NCI-H2029 (cell line): ENCODE data around the gene ALG14.
A peak's percentile ranks its signal among the peaks of the same experiment; 100 is the strongest.
"Not testable (repeated sequence)": the region's sequence is repeated elsewhere in the genome, so short reads cannot be mapped to it uniquely, and the experiment has no call there.

ENCODE experiments used
- DNase-seq: peaks from one replicate; lab custom pipeline; 2025; lab: John Stamatoyannopoulos, UW

Gene ALG14

DNA sequence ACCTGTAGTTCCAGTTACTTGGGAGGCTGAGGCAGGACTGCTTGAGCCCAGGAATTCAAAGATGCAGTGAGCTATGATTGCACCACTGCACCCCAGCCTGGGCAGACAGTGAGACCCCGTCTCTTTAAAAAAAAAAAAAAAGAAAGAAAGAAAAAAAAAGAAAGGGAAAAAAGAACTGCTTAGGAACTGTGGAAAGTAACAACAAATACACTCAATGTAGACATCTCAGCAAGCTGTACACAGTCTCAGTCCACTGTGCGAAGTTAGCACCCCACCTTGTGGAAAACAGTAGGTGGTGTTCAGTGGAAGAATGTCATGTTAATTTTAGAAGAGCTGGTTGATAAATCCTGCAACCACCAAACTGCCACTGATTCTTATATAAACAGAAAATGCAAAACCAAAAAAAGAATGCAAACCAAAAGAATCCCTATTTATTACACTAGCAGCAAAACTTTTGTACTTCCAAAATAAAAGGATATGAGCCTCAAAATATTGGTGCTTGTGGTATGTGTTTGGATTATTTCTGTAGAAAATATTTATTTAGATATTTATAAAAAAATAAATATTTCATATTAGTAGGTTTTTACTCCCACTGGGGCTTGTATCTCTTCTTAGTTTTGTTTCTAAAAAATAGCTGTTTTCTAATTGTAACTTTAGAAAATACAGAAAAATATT lies 31.1 kb downstream of the ALG14 start:
- peak; percentile 20 for DNase-seq

DNA sequence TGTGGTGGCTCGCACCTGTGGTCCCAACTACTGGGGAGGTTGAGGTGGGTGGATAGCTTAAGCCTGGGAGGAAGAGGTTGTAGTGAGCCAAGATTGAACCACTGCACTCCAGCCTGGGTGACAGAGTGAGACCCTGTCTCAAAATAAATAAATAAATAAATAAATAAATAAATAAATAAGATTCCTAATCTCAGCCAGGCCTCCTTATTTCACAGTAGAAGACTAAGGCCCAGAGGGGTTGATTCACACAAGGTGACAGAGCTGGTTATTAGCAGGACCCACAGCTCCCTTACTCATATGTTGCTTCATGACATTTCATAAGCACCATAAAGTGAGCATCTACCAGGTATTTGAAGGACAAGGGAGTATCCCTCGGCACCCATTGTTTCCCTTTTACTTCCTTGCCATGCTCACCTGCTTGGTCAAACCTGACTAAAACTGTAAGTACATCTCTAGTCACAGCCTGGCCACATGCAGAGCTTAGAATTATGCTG lies 32.7 kb downstream of the ALG14 start:
- no peak for DNase-seq

DNA sequence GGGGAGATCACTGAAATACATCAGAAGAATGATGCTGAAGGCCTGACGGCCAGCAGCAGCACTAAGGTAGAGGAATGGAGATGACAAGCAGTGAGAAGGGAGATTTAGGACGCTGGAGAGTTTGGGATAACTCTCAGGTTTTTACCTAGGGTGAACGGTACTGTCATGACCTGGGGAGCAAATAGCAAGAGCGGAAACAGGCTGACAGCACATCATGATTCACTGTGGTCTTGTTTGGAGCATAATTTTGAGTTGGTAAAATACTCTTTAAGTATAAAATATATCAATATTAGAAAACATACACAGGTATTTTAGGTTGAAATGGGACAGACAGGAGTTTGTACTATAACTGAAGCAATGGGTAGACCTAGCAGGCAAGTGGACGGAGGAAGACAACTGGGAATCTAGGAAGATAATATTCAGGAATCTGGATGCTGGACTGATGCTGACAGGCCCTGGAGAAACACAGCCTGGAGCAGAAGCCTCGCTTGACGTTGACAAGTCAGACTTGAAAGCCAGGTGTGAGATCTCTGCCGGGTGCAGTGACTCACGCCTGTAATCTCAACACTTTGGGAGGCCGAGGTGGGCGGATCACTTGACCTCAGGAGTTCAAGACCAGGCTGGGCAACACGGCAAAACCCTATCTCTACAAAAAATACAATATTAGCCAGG lies 33.3 kb downstream of the ALG14 start:
- DNase-seq: no peak

DNA sequence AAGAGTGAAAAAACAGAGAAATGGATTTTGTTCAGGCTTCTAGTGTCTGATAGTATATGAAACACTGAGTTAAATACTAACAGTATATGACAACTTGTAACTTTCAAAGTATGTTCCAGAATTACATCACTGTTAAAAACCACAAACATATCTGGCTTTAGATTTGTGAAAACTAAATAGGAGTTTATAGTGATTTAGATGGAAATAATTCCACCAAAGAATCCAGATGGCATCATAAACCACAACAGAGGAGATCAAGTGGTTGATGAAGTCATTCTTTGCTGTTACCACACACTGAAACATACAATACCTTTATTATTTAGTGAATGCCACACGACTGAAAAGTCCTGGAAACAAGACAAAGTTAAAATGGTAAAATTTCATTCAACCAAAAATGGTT lies 37.2 kb downstream of the ALG14 start:
- DNase-seq: no peak

DNA sequence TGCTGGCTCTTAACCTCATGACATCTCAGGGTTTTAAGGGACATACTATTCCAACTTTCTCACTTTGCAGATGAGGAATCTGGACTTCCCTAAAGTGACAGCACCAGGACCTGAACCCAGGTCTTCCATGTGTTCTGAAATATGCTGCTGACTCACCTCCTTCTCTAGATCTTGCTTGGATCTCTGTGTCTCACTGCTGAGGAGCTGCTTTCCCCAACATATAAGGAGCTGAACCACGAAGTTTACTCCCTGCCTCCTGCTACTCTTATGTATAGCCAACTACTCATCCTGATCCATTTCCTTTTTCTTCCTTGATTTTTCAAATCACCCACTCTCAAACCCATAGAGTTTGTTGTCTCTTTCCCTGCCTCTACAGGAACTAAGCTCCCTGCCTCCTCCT lies 38.2 kb downstream of the ALG14 start:
- DNase-seq: no peak

DNA sequence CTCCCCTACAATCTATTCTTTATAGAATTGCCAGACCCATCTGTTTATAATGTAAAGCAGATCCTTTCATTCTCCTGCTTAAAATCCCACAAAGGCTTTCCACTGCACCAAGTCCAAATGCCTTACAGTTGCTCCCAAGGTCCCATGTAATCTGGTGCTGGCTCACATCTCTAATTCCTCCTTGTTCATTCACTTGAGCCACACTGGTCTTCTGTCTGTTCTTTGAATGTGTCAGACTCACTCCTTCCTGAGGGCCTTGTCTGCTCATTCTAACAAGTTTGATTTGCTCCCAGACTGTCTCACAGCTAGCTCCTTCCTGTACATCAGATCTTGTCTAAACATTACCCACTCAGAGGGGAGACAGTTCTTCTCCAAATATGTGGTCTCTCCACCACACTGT lies 38.9 kb downstream of the ALG14 start:
- DNase-seq: no peak

DNA sequence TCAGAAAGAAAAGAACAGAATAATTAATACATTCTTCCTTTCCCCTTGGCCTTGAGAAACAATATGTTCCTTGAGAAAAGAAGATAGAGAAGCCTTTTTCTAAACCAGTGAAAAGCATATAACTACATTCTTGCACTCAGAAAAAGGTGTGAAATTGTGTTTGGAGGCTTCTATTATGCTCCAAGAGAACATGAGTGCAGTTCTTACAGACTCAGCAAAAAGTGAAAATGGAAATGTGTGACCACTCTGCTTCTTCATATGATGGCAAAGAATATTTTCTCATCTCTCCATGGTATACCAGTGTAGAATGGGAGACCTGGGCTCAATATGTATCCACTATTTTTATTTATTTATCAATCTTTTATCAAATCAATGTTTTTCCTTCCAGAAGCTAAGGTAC lies 43.2 kb downstream of the ALG14 start:
- DNase-seq: no peak

DNA sequence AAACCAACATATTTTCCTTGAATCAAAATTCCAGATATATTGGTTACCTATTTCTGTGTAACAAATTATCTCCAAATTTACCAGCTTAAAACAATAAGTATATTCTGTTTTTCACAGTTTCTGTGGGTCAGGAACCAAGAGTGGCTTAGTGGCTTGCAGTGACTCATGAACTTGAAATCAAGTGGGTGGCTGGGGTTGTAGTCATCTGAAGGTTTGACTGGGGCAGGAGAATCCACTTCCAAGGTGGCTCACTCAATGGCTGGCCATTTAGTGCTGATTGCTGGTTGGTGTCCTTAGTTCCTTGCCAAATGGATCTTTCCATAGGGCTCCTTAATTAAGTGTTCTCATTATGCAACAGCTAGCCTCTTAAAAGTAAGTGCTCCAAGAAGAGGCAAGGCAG lies 43.8 kb downstream of the ALG14 start:
- no peak for DNase-seq

DNA sequence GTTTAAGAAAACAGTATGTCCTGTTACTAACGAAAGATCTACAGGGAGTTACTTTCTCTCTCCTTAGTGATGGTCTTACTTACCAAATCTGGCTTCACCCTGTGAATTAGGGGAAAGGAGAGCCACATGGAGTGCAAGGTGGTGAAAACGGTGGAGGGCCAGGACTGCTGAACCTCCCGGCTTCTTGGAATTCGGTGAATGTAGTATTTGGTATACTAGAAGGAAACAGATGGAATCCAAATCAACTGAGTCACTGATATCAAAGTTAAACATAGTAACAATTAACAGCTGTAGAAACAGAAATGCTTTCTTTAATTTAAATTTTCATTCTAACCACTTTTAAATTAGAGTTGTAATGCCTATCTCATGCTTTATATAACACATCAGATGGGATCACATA lies 45.7 kb downstream of the ALG14 start:
- DNase-seq: no peak

DNA sequence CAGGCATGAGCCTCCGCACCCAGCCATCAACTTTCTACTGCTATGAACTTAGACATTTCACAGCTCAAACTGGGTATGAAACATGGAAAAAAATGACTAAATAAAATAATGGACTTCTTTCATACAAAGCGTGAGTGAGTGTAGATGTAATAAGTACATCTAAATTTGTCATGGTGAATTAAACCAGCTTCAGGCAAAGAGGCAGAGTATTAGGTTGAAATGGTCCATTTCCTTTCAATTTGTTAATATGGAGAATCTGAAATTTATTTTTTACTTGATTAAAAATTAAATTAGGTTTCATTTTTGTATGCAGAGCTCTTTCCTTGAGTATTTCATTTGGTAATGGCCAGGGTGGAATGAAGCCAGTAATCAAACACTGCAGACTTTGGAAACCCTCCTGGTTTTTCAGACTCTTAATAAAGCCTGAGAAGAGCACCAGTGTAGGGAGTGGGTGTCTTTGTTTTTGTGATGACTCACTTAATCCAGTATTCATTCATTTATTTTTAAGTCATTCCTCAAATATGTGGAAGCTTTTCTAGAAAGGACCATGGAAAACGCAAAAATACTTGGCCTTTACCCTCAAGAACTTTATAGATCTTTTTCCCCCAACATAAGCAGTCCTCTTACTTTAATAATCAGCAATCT lies 49.2 kb downstream of the ALG14 start:
- no peak for DNase-seq

DNA sequence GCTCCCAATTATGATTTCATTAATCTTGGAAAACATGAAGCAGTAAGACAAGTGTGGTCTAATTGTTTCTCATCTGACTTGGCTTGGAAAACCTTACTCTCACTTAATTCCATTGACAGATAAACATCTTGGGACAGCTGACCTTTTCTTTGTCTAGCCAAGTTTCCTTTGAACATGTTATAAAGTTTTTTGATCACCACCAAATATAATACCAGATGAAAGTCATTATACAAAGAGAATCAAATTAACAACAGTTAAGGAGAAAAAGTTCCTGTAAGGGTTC lies 50.2 kb downstream of the ALG14 start:
- DNase-seq: no peak

DNA sequence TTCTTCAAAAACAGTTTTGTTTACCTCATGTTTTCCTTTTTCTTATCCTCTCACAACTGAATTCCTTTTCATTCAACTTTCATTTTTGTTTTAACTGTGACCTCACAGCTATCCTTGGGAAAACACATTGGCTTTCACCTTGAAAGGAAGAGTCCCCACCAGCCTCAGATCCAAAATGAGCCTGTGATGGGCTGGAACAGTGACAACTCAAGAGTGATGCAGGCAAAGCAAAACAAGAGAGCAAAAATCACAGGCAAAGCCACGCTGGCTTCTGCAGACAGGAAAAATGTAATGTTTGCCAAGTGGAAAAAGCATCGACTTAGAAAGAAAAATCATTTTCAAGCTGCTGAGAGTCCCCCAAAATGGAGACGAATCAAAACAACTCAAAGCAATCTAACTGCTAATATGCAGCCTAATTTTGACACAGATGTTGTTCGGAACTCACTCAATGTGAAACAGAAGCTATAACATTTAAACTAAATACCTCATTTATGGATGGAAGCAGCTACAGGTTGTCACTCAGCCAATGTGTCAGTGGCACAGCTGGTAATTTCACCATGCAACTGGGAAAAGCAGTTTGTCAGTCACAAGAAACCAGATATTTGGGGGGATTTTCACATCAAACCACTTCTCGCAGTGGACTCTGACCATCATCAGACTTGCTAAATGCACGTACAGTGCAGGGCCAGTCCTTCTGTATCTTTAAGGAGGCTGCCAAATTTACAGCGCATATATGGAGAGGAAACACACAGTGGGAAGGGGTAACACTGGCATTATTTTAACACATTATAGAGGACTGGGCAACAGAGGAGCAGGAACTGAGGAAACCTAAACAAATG lies 50.7 kb downstream of the ALG14 start:
- no peak for DNase-seq

DNA sequence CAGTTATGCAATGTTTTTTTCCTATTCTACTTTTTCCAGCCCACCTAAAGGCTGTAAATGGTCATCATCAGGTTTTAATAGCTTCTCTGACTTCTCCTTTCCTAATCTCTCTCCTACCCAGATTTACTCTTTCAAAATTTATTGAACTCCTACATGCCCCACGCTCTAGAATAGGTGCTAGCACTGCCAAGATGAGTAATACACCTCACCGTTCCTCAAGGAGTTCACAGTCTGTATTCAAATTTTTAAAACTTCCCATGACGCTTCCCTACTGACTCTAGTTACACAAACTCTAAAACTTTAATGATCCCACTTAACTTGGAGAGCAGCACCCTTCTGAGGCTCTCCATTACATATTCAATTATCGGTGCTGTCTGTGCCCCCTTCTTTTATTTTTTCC lies 51.6 kb downstream of the ALG14 start:
- no peak for DNase-seq

DNA sequence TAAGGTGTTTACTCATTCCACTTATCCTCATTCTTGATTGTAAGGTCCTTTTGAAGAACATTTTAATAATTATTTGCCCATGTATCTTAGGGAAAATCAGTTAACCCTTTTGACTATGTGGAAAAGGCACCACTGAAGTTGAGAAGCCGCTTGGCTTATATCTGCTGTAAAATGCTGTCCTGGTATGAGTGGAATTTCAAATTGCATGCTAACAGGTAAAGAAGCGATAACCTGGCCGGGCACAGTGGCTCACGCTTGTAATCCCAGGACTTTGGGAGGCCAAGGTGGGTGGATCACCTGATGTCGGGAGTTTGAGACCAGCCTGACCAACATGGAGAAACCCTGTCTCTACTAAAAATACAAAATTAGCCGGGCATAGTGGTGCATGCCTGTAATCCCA lies 53.3 kb downstream of the ALG14 start:
- DNase-seq: not testable (repeated sequence)

DNA sequence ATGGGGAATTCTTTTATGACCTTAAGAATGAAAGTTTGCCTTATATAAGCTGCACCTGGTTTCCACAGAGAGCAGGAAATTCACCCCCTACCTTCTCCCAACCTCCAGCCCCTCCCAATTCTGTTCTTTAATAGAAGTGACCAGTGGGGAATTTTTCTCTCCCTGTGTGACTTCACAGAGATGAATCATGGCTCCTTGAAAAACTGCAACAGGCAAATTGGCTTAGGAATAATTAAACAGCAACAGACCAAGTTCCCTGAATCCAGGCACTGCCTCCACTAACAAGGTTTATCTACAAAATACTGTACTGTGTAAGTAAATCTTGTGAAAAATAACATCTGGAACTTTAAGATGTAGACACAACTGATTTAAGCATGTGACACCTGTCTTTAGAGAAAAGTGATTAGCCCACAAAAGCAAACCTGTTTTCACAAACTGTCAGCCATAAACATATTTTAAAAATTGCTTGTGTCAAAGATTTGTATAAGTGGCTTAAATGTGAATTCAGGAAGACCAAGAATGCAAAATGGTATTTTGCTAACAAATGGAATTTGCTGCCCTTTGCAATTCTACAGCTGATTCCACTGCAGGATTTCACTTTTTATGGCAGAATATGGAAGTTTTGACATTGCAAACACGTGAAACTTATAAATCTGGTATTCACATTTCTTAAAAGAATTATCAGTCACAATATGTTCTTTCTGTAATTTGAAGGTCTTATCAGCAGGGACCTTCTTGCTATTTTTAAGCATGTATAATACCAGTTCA lies 54.0 kb downstream of the ALG14 start:
- no peak for DNase-seq

DNA sequence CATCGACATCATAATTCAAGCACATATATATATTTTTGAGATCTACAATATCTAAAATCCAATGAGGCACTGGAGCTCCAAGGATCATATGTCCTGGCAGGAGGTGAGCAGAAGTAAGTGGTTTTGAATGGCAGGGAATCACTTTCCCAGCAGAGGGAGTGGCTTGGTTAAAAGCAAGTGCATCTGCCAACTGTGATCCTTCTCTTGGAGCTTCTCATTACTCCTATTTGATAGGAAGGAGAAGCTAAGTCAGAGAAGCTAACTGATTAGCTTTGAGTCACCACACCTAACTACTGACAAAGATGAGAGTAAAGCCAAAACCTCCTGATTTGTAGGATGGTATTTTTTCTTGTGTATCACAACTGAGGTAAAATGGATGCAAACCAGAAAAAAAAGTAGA lies 55.0 kb downstream of the ALG14 start:
- DNase-seq: peak; percentile 35

DNA sequence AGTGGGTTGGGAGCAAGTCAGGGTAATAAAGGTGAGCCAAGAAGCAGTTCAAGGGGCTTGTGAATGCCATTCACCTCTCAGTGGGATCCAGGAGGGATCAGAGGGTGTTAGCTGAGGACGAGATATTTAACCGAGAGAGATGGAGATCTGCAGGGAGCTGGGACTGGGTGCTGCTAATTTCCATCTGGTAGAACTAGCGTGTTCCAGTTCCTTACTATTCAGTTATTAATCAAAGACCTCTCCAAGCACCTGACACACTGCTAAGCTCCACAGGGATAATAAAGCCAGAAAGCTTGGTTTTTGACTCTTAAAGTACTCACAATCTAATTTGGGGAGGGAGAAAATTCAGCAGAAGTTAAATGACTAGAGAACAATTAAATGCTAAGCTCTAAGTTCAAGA lies 57.7 kb downstream of the ALG14 start:
- no peak for DNase-seq

DNA sequence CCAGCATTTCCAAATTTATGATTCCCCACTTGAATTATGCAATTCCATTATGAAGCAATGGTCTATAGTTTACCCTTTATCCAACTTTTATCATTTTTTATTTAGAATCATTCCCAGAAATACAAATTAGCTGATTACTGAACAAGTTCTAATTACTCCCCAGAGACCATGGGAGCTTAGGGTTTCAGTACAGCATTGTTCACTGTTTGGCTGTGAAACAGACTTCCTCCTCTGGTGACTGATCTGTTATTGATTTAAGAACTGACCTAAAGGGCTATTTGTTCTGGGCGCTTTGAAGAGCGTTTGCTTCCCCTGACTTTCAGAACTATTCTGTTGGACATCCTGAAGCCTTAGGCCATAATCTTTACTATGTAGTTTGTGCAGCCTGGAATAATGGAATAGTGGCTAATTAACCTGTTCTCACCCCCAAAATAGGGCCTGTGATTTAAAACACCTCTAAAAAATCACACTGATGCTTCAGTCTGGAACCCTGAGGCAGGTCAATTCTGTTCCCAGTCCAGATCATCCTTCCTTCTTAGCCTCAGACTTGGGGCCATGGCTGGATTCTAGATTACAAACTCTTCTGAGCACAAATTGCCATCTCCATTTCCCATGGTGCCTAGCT lies 58.7 kb downstream of the ALG14 start:
- DNase-seq: peak; percentile 22

DNA sequence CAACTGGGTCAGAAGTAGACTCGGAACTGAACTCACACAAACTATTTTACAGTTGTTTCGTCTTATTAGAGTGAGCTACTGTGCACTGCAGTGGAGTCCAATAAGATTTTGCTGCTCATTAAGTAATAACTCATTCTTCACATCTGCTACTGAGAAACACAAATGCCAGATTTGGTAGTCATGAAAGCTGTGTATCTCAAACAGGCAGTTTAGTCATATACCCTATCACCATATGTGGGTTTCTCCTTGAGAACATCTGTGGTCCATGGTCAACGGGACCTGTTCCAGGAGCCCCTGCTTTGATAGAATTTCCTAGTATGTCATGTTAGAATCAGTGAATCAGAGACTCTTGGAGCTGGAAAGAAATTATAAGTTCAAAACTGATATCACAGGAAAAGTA lies 60.4 kb downstream of the ALG14 start:
- no peak for DNase-seq

DNA sequence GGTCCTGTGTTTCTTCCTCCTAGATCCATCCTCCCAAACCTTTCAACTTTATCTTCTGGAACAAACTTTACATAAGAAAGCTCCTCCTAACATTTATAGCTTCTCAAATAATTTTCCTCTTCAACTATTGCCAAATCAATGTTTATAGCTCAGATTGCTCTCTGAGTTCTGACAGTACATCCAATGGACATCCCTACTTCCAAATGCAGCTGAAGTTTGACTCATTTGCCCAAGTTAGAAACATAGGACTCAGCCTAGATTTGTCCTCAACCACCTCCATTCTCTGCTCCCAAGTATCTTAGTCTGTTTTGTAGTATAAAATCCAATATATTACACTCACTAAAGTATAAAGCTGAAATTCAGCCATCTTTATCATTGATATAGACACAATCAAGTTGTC lies 62.6 kb downstream of the ALG14 start:
- DNase-seq: no peak

DNA sequence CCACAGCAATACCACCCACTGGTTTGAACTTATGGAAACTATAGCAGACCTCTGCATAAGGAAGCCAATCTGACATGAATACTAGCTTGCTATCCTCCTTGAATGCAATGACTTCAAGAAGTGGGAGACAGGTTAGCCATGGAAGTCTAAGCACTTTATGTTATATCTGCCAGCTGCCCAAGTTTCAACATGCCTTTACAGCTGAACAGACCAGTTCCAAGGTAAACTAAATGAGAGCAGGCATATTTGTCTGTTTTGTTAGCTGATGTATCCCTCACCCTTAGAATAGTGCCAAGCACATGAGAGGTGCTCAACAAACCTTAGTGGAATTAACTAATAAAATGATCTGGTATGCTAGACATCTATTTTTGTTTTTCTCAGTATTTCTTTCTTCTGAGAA lies 65.1 kb downstream of the ALG14 start:
- no peak for DNase-seq

DNA sequence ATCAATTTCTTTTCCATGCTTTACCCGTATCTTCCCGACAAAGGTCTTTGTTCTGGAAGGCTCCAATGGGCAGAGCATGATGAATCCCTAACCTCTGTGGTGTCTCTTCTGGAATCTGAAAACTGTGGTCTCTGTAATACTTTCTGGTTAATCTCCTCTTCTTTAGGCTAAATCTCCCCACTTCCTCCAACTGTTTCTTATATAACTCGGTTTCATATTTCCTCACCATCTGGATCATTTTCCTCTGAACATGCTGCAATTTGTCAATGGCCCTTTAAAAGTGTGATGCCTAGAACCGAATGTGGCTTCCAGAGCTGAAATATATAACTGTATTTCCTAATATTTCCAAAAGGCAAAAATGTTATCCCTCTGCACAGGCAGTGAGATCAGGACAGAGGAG lies 66.1 kb downstream of the ALG14 start:
- DNase-seq: no peak
